MM.1S (cell line): ENCODE measurements around the gene CAPN12.
"Not testable (repeated sequence)": the region's sequence is repeated elsewhere in the genome, so short reads cannot be mapped to it uniquely, and the experiment has no call there.

ENCODE experiments used
- DNase-seq: peaks from one replicate; pipeline ENCODE4 v3.0.0-alpha.2; 2015
- H2AFZ ChIP-seq: fragments of 300-600 bp; sonication (generic); 2 replicates; pipeline ENCODE4 v1.6.0; 2016; ENCODE audit warnings: antibody characterized with exemption, low read length
- H3F3A ChIP-seq: fragments of 300-600 bp; sonication (generic); 2 replicates; pipeline ENCODE4 v1.6.1; 2016; ENCODE audit warnings: mild to moderate bottlenecking, antibody characterized with exemption, low read length, moderate library complexity, mixed read lengths; ENCODE audit not compliant: insufficient read depth
- H3K27ac ChIP-seq: fragments of 300-600 bp; sonication (generic); 2 replicates; pipeline ENCODE4 v1.5.1; 2016; ENCODE audit warnings: mild to moderate bottlenecking, low read length
- H3K27me3 ChIP-seq: fragments of 300-600 bp; sonication (generic); replicated peaks from 2 replicates; pipeline ENCODE4 v1.6.0; 2016; ENCODE audit warnings: low read length; ENCODE audit not compliant: insufficient read depth
- H3K36me3 ChIP-seq: fragments of 300-600 bp; sonication (generic); replicated peaks from 2 replicates; pipeline ENCODE4 v1.6.1; 2016; ENCODE audit warnings: mild to moderate bottlenecking, low read length, mixed read lengths; ENCODE audit not compliant: insufficient read depth
- H3K4me1 ChIP-seq: fragments of 300-600 bp; sonication (generic); 2 replicates; pipeline ENCODE4 v1.6.1; 2016; ENCODE audit warnings: low read length, mixed read lengths
- H3K4me2 ChIP-seq: fragments of 300-600 bp; sonication (generic); 2 replicates; pipeline ENCODE4 v1.6.0; 2016; ENCODE audit warnings: low read depth, low read length
- H3K4me3 ChIP-seq: fragments of 300-600 bp; sonication (generic); 2 replicates; pipeline ENCODE4 v1.5.1; 2016; ENCODE audit warnings: low read length, mixed read lengths
- H3K79me2 ChIP-seq: fragments of 300-600 bp; sonication (generic); 2 replicates; pipeline ENCODE4 v1.6.1; 2016; ENCODE audit warnings: mixed run types, low read length, mixed read lengths
- H3K9ac ChIP-seq: fragments of 300-600 bp; sonication (generic); 2 replicates; pipeline ENCODE4 v1.6.1; 2016; ENCODE audit warnings: low read length, mixed read lengths
- H3K9me2 ChIP-seq: fragments of 300-600 bp; sonication (generic); replicated peaks from 2 replicates; pipeline ENCODE4 v1.6.1; 2016; ENCODE audit warnings: mild to moderate bottlenecking, low read length, mixed read lengths; ENCODE audit not compliant: insufficient read depth
- H3K9me3 ChIP-seq: fragments of 300-600 bp; sonication (generic); replicated peaks from 2 replicates; pipeline ENCODE4 v1.6.1; 2016; ENCODE audit warnings: mild to moderate bottlenecking, low read length, mixed read lengths; ENCODE audit not compliant: insufficient read depth
- H4K20me1 ChIP-seq: fragments of 300-600 bp; sonication (generic); 2 replicates; pipeline ENCODE4 v1.6.1; 2016; ENCODE audit warnings: mild to moderate bottlenecking, low read length, moderate library complexity, mixed read lengths; ENCODE audit not compliant: insufficient read depth
- CTCF ChIP-seq: fragments of 300-600 bp; sonication (generic); IDR thresholded peaks from 2 replicates; pipeline ENCODE4 v1.5.1; 2016; ENCODE audit warnings: antibody characterized with exemption, low read length, mixed read lengths
- EZH2 ChIP-seq: fragments of 300-600 bp; sonication (generic); optimal IDR thresholded peaks from 2 replicates; pipeline ENCODE3; 2017; ENCODE audit warnings: low read depth, mild to moderate bottlenecking, antibody characterized with exemption, low read length, mixed read lengths
- EZH2phosphoT487 ChIP-seq: fragments of 300-600 bp; sonication (generic); IDR thresholded peaks from 2 replicates; pipeline ENCODE4 v1.6.1; 2018; ENCODE audit warnings: antibody characterized with exemption, low read length

CAPN12 gene

DNA sequence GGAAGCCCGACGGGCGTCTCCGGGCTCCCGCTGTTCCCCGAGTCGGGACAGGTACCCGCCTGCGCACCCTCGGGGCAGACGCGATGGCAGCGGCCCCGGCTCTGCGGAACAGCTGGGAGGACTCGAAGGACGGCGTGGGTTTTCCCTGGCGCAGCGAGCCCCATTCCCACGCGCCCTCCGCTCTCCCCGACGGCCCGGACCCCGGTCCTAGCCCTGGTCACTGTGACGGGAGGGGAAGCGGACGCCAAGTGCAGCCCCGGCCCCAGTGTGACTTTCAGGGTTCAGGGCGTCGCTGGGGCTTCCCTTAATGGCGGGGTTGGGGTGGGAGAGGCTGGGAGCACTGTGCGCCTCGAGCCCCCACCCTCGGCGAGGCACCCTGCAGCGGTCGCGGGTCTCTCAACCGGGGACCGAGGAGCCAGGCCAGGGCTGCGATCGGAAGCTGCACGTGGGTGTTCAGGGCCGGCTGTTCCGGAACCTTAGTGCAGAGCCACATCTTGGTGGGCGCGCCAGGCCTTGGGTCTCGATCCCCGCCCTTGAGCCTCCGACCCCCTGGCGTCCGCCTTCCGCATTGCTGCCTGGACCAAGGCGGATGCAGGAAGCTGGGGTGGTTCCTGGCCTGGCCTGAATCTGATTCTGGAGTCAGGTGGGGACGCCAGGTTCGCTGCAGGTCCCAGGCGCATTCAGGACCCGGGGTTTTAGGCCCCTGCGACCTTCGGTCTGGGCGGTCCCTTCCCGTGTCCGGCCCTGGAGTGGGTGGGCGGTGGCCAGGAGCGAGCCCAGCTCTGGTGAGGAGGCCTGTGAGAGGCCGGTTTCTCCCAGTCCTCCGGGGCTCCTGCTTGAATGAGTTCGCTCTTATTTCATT is 48.2 kb upstream of the CAPN12 start:
- Histone ChIP-seq H2AFZ (no peak overlapping the region), H3K4me3 (no peak overlapping the region), H3K27ac (no peak overlapping the region), H3K36me3 (no peaks in the 10 kb centered on the region), H3K79me2 (no peaks in the 10 kb centered on the region), H4K20me1 (no peaks in the 10 kb centered on the region), H3K9ac (no peak overlapping the region), H3K27me3 (peaks cover 32% of the 10 kb centered on the region), H3K9me3 (no peaks in the 10 kb centered on the region), H3K9me2 (no peaks in the 10 kb centered on the region), H3K4me2 (no peak overlapping the region), H3K4me1 (no peaks in the 10 kb centered on the region), H3F3A (no peaks in the 10 kb centered on the region)
- TF ChIP-seq EZH2 (no peak), EZH2phosphoT487 (no peak), CTCF (no peak)
- DNase-seq, result no peak

GRCh38 chr19:38791451-38792064 is 47.3 kb upstream of the CAPN12 start:
- not testable (repeated sequence) for H3K9ac ChIP-seq, H2AFZ ChIP-seq, H3K79me2 ChIP-seq, H3K27ac ChIP-seq, H3K4me1 ChIP-seq, H3K4me3 ChIP-seq, H3K9me3 ChIP-seq, H3F3A ChIP-seq, H3K36me3 ChIP-seq, H3K9me2 ChIP-seq, H3K4me2 ChIP-seq, DNase-seq, H4K20me1 ChIP-seq
- peaks cover 31% of the 10 kb centered on the region for H3K27me3 ChIP-seq

DNA sequence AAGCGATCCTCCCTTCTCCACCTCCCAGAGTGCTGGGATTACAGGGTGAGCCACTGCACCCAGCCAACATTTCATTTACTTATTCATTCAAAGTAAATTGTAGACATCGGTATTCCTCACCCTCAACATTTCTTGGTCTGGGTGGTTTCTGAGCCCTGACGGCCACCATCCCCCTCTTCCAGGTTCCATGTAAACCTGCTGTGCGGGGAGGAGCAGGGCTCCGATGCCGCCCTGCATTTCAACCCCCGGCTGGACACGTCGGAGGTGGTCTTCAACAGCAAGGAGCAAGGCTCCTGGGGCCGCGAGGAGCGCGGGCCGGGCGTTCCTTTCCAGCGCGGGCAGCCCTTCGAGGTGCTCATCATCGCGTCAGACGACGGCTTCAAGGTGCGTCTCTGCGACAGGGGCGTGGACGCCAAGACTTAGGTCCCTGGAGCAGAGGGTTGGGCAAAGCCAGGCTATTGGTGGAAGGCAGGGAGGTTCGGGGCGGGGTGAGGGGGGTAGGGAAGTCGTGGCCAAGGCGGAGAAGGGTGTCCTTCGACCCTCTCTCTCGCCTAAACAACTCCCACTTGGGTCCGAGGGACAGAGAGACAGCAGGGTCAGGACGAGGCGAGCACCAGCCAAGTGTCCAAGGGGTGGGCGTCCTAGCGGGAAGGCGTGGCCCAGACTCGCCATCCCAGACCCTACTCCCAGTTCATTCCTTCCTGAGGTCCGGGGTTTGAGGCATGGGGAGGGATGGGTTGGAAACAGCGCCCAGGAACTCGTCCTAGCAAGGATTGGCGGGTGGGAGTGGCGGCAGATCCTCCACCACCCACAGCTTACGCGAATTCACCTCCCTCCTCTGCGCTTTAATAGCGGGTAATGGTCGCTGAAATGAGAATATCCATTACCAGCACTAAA is 46.5 kb upstream of the CAPN12 start:
- H3K4me3 ChIP-seq, H4K20me1 ChIP-seq, H3K9me2 ChIP-seq, H3K4me1 ChIP-seq, H3K9me3 ChIP-seq, H3K79me2 ChIP-seq, H3K27ac ChIP-seq, H3F3A ChIP-seq, H2AFZ ChIP-seq, H3K36me3 ChIP-seq, H3K9ac ChIP-seq, H3K4me2 ChIP-seq, DNase-seq: not testable (repeated sequence)
- H3K27me3 ChIP-seq, result peaks cover 26% of the 10 kb centered on the region

DNA sequence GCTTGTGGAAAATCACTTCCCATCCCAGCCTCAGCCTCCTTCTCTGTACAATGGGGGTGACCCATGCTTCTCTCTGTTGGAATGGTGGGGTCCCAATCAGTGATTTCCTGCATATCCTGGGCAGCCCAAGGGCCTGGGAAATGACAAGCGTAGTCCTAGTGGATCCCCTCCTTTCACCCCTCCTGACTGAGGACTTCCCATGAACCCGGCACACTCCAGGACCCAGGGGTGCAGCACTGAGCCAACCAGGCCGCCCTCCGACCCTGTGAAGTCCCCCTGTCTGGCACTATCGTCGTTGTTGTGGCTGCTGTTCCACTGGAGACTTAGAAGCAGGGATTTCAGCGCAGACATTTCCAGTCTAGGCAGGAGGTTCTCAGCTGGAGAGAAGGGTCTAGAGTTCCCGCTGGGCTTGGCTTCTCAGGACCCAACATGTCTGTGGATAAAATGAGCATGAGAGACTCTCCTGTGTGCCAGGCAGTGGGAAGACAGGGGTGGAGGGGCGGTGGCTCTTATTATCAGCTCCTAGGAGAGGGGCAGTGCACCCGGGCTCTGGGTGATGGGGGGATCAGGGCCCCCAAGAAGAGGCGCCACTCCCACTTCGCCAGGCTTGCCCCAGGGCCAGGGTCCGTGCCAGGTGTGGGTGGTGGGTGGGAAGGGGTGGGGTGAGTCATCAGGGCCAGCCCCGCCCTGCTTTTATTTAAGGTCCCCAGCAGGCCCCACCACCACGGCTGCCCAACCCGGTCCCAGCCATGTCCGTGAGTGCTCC is 44.4 kb upstream of the CAPN12 start, which contains the start of gene LGALS7B:
TSS of gene LGALS7B (plus strand) at position 723 of the 766 bp plus-strand sequence. CDS start at position 750, 27 bp downstream.
- Histone ChIP-seq H2AFZ (no peak within 1 kb of the TSS), H4K20me1 (no peaks in the 10 kb centered on the region), H3K27ac (no peak within 1 kb of the TSS), H3F3A (no peaks in the 10 kb centered on the region), H3K4me3 (no peak within 1 kb of the TSS), H3K9me3 (no peaks in the 10 kb centered on the region), H3K36me3 (no peaks in the 10 kb centered on the region), H3K9ac (no peak within 1 kb of the TSS), H3K4me2 (no peak within 1 kb of the TSS), H3K27me3 (peaks cover 14% of the 10 kb centered on the region), H3K9me2 (no peaks in the 10 kb centered on the region), H3K4me1 (no peaks in the 10 kb centered on the region), H3K79me2 (no peaks in the 10 kb centered on the region)
- DNase-seq, result no peak
- TF ChIP-seq EZH2phosphoT487, result no peak
- TF ChIP-seq EZH2, result no peak
- TF ChIP-seq CTCF, result no peak
